Measurements from ENCODE around the gene MKRN2.
"Not testable (repeated sequence)": the region's sequence is repeated elsewhere in the genome, so short reads cannot be mapped to it uniquely, and the experiment has no call there.

The MKRN2 gene

DNA sequence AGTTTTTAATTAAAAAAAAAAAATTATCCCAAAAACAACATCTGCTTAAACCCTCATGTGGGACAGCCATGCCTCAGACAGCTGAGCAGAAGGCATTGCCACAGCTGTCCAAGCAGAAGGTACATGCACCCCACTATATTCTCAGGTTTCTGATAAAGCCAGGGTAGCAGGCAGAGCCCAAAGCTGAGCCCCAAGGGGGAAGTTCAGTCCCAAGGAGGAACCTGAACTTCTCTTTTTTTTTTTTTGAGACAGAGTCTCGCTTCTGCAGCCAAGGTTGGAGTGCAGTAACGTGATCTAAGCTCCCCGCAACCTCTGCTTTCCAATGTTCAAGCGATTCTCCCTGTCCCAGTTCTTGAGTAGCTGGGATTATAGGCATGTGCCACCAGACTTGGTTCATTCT lies 33.2 kb downstream of the MKRN2 start:
- DNase-seq = peak; percentile 45 to 50

- no peak for DNase-seq
These were observed 34.6 kb downstream of the MKRN2 start for GRCh38 chr3:12591456-12591855.

GRCh38 chr3:12591997-12592715 lies 35.3 kb downstream of the MKRN2 start:
- DNase-seq = no peak

DNA sequence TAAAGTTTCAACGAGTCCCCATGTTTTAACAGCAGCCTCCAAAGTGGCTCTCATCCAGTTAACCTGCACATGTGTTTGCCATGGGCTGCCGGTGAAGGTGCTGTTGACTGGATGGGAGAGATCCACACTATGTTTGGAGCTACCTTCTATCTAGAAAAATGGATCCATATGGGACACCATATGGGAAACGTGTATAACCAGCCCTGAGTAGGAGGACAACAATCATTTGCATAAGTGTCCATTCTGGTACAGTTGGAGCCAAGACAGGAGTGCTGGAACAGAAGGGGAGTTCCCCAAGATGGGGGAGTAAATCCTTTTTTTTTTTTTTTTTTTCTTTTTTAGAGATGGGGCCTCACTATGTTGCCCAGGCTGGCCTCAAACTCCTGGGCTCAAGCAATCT lies 36.6 kb downstream of the MKRN2 start:
- no peak for DNase-seq

DNA sequence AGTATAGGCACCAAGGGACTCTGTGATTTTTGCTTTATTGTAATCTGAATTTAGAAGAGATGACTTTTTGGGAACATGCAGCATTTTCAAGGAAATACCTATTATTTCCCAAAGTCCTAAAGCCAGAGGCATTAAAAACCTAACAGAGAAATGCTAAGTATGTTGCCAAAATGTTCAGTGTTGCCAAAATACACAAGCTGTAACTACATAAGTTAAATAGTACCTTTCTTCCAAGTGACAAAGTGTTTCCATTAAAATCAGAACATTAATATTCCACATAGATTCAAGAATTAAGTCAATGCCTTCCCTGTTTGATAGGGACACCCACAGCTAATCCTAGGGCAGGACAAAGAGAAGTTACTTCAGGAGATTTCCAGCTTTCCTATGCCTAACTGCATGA lies 42.0 kb downstream of the MKRN2 start:
- DNase-seq = no peak

GRCh38 chr3:12601072-12601471 lies 44.2 kb downstream of the MKRN2 start:
- DNase-seq = no peak

- no peak for DNase-seq
These were observed 47.1 kb downstream of the MKRN2 start for GRCh38 chr3:12603969-12604368.

GRCh38 chr3:12608376-12608775 lies 51.5 kb downstream of the MKRN2 start:
- DNase-seq = no peak

GRCh38 chr3:12611117-12611516 lies 54.2 kb downstream of the MKRN2 start:
- no peak for DNase-seq

GRCh38 chr3:12612514-12613226 lies 55.8 kb downstream of the MKRN2 start:
- DNase-seq = no peak

DNA sequence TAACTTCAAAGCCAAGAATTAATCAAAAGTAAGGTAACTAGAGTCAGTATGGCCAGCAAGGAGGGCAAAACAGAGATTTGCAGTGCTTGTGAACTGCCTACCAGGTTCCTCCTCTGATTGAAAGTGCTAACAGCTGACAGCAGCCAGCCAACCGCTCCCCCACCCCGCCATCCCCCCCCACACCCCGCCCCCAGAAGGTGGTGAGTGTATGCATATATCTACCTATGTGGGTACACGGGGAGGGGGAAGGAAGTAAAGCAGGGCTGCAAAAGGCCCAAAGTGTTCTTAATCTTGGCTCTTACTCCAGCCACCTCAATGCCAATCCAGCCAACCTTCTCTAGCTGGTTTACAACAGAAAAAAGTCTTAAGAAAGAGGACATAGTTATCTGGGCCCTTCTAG lies 56.4 kb downstream of the MKRN2 start:
- DNase-seq = no peak

DNA sequence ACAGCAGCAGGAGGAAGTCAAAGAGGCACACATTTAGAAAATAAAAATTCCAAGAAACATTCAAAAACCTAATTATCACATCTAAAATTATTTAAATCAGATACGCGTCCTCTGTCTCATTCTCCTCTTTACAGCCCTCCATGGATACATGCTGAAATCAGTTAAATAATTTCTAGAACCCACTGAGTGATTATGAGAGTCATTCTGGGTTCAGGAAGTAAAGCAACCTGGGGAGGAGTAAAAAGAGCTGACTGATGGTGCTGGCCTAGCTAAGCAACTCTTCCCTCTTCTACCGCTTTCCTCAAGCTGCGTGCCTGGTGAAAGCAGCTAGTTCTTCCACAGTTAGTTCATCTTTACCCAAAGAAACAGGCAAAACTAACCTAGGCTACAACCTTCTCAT lies 58.4 kb downstream of the MKRN2 start:
- no peak for DNase-seq

DNA sequence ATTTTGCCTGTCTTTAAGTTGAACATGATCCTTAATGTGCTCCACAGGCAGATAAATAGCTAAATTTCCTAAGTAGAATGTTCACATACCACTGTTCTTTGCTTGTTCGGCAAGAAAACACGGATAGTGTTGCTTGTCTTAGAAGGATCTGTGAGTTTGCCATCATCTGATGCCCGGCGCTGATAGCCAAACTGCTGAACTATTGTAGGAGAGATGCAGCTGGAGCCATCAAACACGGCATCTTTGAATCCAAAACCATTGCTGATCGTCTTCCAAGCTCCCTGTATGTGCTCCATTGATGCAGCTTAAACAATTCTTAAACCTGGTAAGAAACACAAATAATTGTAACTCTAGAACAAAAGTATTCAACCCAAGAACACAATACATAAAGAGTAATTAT lies 61.5 kb downstream of the MKRN2 start:
- DNase-seq = no peak

GRCh38 chr3:12620305-12620704 lies 63.4 kb downstream of the MKRN2 start:
- DNase-seq = no peak

DNA sequence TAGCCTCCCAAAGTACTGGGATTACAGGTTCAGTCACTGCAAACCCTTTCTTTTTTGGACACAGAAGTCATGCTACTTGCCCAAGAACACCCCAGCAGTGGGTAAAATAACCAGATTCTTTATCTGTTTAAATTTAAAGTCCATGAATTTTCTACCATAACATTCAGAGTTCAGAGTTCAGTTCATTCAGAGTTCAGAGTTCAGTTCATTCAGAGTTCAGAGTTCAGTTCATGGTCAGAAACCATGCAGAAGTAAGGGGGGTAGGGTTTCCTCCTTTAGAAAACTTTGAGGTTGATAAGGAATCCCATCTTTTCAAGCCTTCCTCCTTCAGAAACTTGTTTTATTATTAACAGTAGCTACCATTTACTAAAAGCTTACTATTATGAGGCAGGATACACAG lies 63.8 kb downstream of the MKRN2 start:
- no peak for DNase-seq

- no peak for DNase-seq
These were observed 65.4 kb downstream of the MKRN2 start for GRCh38 chr3:12622335-12622734.

GRCh38 chr3:12624056-12624455 lies 67.2 kb downstream of the MKRN2 start:
- no peak for DNase-seq

GRCh38 chr3:12624964-12625363 lies 68.1 kb downstream of the MKRN2 start:
- DNase-seq = not testable (repeated sequence)

DNA sequence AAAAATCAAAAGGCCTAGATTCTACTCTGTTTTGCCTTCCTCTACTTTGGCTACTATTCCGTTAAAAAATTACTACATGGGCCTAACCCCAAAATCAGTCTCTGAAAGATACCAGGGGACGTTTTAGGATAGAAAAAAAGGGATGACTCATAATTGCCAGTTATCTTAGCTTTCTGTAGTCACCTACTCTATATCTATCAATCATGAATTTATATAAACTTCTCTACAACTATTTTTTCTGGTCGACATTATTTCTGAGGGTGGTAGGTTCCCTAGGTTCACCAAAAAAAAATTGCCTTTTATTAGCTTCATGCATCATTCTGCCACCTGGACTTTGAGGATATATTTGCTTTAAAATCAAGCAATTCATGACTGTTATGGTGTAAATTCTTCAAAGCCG lies 70.5 kb downstream of the MKRN2 start:
- no peak for DNase-seq

GRCh38 chr3:12628813-12629212 lies 71.9 kb downstream of the MKRN2 start:
- no peak for DNase-seq

GRCh38 chr3:12629560-12629959 lies 72.7 kb downstream of the MKRN2 start:
- no peak for DNase-seq

- DNase-seq = no peak
These were observed 73.4 kb downstream of the MKRN2 start for GRCh38 chr3:12630292-12630691.

GRCh38 chr3:12630843-12631242 lies 74.0 kb downstream of the MKRN2 start:
- DNase-seq = not testable (repeated sequence)

DNA sequence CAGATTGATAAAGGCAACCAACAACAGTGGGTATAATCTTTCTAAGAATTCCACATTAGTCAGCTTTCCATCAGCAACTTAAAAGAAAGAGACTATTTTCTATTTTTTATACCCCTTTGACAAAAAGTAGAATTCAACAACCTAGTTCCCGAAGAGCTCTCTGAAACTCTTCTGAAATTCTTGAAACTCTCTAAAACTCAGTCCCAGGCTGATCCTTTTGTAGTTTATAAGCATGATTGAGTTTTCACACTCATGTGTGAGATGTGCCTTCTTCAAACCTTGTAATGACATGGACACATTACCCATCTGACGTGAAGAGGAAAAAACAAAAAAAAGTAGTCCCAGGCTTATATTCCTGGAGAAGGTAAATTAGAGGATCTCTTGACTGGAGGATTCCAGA lies 75.6 kb downstream of the MKRN2 start:
- DNase-seq = no peak

GRCh38 chr3:12633108-12633507 lies 76.2 kb downstream of the MKRN2 start:
- no peak for DNase-seq
